Putamen (tissue), 1 donor: ENCODE data around the gene OPCML.

Experiments used
- DNase-seq: peaks from one replicate; pipeline ENCODE4 v3.0.0-alpha.2; 2016; ENCODE audit warnings: low spot score

The OPCML gene

GRCh38 chr11:133291780-133292179 lies 240.5 kb downstream of the OPCML start:
- no peak for DNase-seq

- DNase-seq: no peak
Measured at GRCh38 chr11:133285359-133285758, 246.9 kb downstream of the OPCML start.

GRCh38 chr11:133284156-133284555 lies 248.1 kb downstream of the OPCML start:
- no peak for DNase-seq

- no peak for DNase-seq
Measured at GRCh38 chr11:133277886-133278285, 254.4 kb downstream of the OPCML start.

- DNase-seq: no peak
Measured at GRCh38 chr11:133271871-133272776, 260.2 kb downstream of the OPCML start.

- DNase-seq: no peak
Measured at GRCh38 chr11:133271206-133271605, 261.1 kb downstream of the OPCML start.

GRCh38 chr11:133269267-133269666 lies 263.0 kb downstream of the OPCML start:
- DNase-seq: no peak

- DNase-seq: no peak
Measured at GRCh38 chr11:133266986-133267385, 265.3 kb downstream of the OPCML start.

- DNase-seq: no peak
Measured at GRCh38 chr11:133265530-133266035, 266.7 kb downstream of the OPCML start.

GRCh38 chr11:133263332-133263731 lies 269.0 kb downstream of the OPCML start:
- DNase-seq: no peak

GRCh38 chr11:133258751-133259150 lies 273.6 kb downstream of the OPCML start:
- no peak for DNase-seq

GRCh38 chr11:133254601-133255000 lies 277.7 kb downstream of the OPCML start:
- no peak for DNase-seq

- no peak for DNase-seq
Measured at GRCh38 chr11:133253570-133253969, 278.7 kb downstream of the OPCML start.

- DNase-seq: no peak
Measured at GRCh38 chr11:133251841-133252240, 280.5 kb downstream of the OPCML start.

- DNase-seq: no peak
Measured at GRCh38 chr11:133249530-133249929, 282.8 kb downstream of the OPCML start.

- DNase-seq: no peak
Measured at GRCh38 chr11:133249065-133249464, 283.2 kb downstream of the OPCML start.

- DNase-seq: no peak
Measured at GRCh38 chr11:133243832-133244231, 288.5 kb downstream of the OPCML start.

GRCh38 chr11:133240908-133241655 lies 291.2 kb downstream of the OPCML start:
- no peak for DNase-seq

GRCh38 chr11:133239575-133239974 lies 292.7 kb downstream of the OPCML start:
- no peak for DNase-seq

- DNase-seq: no peak
Measured at GRCh38 chr11:133238495-133238894, 293.8 kb downstream of the OPCML start.

GRCh38 chr11:133238027-133238426 lies 294.3 kb downstream of the OPCML start:
- DNase-seq: no peak

- no peak for DNase-seq
Measured at GRCh38 chr11:133235381-133235780, 296.9 kb downstream of the OPCML start.

GRCh38 chr11:133234883-133235282 lies 297.4 kb downstream of the OPCML start:
- DNase-seq: no peak
